ENCODE data around the gene ZBTB1. TPM values are rescaled to one million over a fixed set of nuclear protein-coding genes. Genes with fewer than 3 reads are reported as not detected.

ZBTB1 gene
- total and polyA plus RNA-seq, 2 donors (not counting 3 experiments of a cell fraction or from before 2014, with no cell fraction given): 9.7 to 32.2 TPM

GRCh38 chr14:64500088-64500487, 4.5 kb upstream of the ZBTB1 start:
- Histone ChIP-seq H3K27me3 (ENCODE audit: control insufficient read depth in 2 of 2, insufficient read depth in 2 of 2, low read length in 2 of 2) (no peaks in the 10 kb centered on the region), H3K9me3 (replicated peaks; ENCODE audit: control insufficient read depth, insufficient read depth, low read length) (no peaks in the 10 kb centered on the region), H3K79me2 (ENCODE audit: control insufficient read depth, insufficient read depth, low read length) (peaks cover 12% of the 10 kb centered on the region), H3K4me1 (ENCODE audit: control insufficient read depth, extremely low read depth, insufficient read depth, low read length) (peaks cover 21% of the 10 kb centered on the region), H3K4me2 (ENCODE audit: insufficient read depth, low read length) (no peak overlapping the region), H3K36me3 (ENCODE audit: control insufficient read depth in 2 of 2, extremely low read depth in 1 of 2, insufficient read depth in 2 of 2, low read length in 2 of 2) (no peaks in the 10 kb centered on the region), H3K4me3 (replicated peaks in 1 of 3; ENCODE audit: insufficient read depth in 1 of 3, low read depth in 1 of 3, low read length in 3 of 3) (no peak overlapping the region), H3K9me1 (replicated peaks; ENCODE audit: control insufficient read depth, extremely low read depth, insufficient read depth, low read length) (no peaks in the 10 kb centered on the region), H2AFZ (ENCODE audit: low read depth, low read length) (no peak overlapping the region), H4K20me1 (replicated peaks; ENCODE audit: control insufficient read depth, extremely low read depth, insufficient read depth, low read length) (no peaks in the 10 kb centered on the region), H3K27ac (ENCODE audit: insufficient read depth, low read depth, low read length) (no peak overlapping the region), H3K9ac (replicated peaks; ENCODE audit: extremely low read depth, insufficient read depth, low read length) (no peak overlapping the region)
- CTCF ChIA-PET: no interaction called here
- POLR2A ChIA-PET: no interaction called here
- TF ChIP-seq MYC (IDR thresholded peaks at IDR 0.05; ENCODE audit: low read depth, low read length) (no peak), CTCF (IDR thresholded peaks at IDR 0.05; ENCODE audit: extremely low read depth in 1 of 2, insufficient read depth in 1 of 2, low read depth in 1 of 2, low read length in 2 of 2) (no peak), POLR2AphosphoS5 (IDR thresholded peaks at IDR 0.05; ENCODE audit: insufficient read depth, low read depth, low read length) (no peak), EZH2 (IDR thresholded peaks at IDR 0.05; ENCODE audit: borderline replicate concordance, low read depth, low read length, severe bottlenecking) (no peak), POLR2A (IDR thresholded peaks at IDR 0.05; ENCODE audit: low read depth, low read length) (no peak), MAX (IDR thresholded peaks at IDR 0.05; ENCODE audit: insufficient read depth, insufficient read length) (no peak), GATA2 (IDR thresholded peaks at IDR 0.05; ENCODE audit: insufficient read depth, insufficient read length, low read depth, low read length) (no peak), FOS (IDR thresholded peaks at IDR 0.05; ENCODE audit: borderline replicate concordance, insufficient read depth, low read length) (no peak)
- intact Hi-C loops (cut with micrococcal nuclease): loop anchor here (10.0 kb wide), 1 partner anchor 855 kb away; the partner anchor contains the start of gene WDR89
- BruUV-seq (replicated peaks): no TSS peak
- dilution Hi-C loops (cut with MboI; ENCODE audit: extremely low pct_ligation_motif_present, low sequenced_read_pairs): no loop called here
- no peak for FAIRE-seq
- DNase-seq (ENCODE audit: low read depth, low spot score): no peak
